ENCODE measurements around the gene TNFSF8.

The TNFSF8 gene

DNA sequence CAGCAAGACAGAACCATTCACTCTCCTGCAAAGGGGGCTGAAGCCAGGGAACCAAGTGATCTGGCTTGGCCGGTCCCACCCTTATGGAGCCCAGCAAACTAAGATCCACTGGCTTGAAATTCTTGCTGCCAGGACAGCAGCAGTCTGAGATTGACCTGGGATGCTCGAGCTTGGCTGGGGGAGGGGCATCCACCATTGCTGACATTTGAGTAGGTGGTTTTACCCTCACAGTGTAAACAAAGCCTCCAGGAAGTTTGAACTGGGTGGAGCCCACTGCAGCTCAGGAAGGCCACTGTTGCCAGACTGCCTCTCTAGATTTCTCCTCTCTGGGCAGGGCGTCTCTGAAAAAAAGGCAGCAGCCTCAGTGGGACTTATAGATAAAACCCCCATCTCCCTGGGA lies 60.5 kb downstream of the TNFSF8 start:
- peak overlapping the region; percentile 78 for H2AFZ ChIP-seq (ENCODE audit: low read depth, low read length)
- ATAC-seq (ENCODE audit: insufficient read depth, low read depth) = peak; percentile 72
- peak overlapping the region; percentile 12; the same call in 1 of the 2 replicates for H3K4me2 ChIP-seq (ENCODE audit: insufficient read depth, low read length)
- H3K9me3 ChIP-seq (ENCODE audit: insufficient read depth, low read length, severe bottlenecking) = no peaks in the 10 kb centered on the region
- H3K9ac ChIP-seq (ENCODE audit: low read depth, low read length) = peak overlapping the region; percentile 40
- TF ChIP-seq, protein P1, sequence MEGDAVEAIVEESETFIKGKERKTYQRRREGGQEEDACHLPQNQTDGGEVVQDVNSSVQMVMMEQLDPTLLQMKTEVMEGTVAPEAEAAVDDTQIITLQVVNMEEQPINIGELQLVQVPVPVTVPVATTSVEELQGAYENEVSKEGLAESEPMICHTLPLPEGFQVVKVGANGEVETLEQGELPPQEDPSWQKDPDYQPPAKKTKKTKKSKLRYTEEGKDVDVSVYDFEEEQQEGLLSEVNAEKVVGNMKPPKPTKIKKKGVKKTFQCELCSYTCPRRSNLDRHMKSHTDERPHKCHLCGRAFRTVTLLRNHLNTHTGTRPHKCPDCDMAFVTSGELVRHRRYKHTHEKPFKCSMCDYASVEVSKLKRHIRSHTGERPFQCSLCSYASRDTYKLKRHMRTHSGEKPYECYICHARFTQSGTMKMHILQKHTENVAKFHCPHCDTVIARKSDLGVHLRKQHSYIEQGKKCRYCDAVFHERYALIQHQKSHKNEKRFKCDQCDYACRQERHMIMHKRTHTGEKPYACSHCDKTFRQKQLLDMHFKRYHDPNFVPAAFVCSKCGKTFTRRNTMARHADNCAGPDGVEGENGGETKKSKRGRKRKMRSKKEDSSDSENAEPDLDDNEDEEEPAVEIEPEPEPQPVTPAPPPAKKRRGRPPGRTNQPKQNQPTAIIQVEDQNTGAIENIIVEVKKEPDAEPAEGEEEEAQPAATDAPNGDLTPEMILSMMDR (IDR thresholded peaks at IDR 0.05; ENCODE audit: borderline replicate concordance, extremely low read depth, low read length, poor library complexity, severe bottlenecking) = no peak
- no peak for TF ChIP-seq EZH2 (IDR thresholded peaks at IDR 0.05; ENCODE audit: borderline replicate concordance, low read depth, low read length, severe bottlenecking)
- peak; percentile 57 for DNase-seq
- H3K79me2 ChIP-seq (ENCODE audit: insufficient read depth, low read length) = no peaks in the 10 kb centered on the region
- no peaks in the 10 kb centered on the region for H4K20me1 ChIP-seq (ENCODE audit: insufficient read depth, low read length)
- H3K4me1 ChIP-seq (ENCODE audit: insufficient read depth, low read length) = peaks cover 13% of the 10 kb centered on the region
- no peaks in the 10 kb centered on the region for H3K36me3 ChIP-seq (ENCODE audit: insufficient read depth, low read length)
- H3K27me3 ChIP-seq (ENCODE audit: insufficient read depth, low read length, poor library complexity) = no peaks in the 10 kb centered on the region
- no peak overlapping the region for H3K4me3 ChIP-seq (ENCODE audit: low read depth in 1 of 2, low read length in 2 of 2)
- H3K27ac ChIP-seq (ENCODE audit: low read length) = peak overlapping the region; percentile 70

GRCh38 chr9:114869378-114869777 lies 61.0 kb downstream of the TNFSF8 start:
- no peak overlapping the region for H3K4me2 ChIP-seq (ENCODE audit: insufficient read depth, low read length)

DNA sequence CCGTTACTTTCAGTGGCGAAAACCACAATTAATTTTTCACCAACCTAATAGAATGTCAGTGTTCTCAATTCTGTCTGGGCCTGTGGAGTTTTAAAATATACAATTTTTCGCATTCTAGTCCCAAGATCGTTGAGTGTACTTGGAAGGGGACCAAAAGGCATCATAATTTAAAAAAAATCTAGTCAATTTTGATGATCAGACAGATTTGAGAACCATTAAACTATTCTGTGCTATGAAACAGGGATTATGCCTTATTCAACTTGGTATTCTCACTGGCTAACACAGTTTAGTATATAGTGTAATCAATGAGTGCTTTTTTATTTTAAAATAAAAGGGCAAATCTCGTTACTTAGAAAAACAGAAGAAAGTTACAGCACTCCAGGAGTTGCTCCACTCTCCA lies 63.1 kb downstream of the TNFSF8 start:
- no peak for TF ChIP-seq EZH2 (IDR thresholded peaks at IDR 0.05; ENCODE audit: borderline replicate concordance, low read depth, low read length, severe bottlenecking)
- ATAC-seq (ENCODE audit: insufficient read depth, low read depth) (no peak), DNase-seq (no peak)
- H3K79me2 ChIP-seq (ENCODE audit: insufficient read depth, low read length) = no peaks in the 10 kb centered on the region
- peaks cover 13% of the 10 kb centered on the region for H3K4me1 ChIP-seq (ENCODE audit: insufficient read depth, low read length)
- H3K4me3 ChIP-seq (ENCODE audit: low read depth in 1 of 2, low read length in 2 of 2) = no peak overlapping the region
- no peaks in the 10 kb centered on the region for H4K20me1 ChIP-seq (ENCODE audit: insufficient read depth, low read length)
- H3K9ac ChIP-seq (ENCODE audit: low read depth, low read length) = no peak overlapping the region
- H3K9me3 ChIP-seq (ENCODE audit: insufficient read depth, low read length, severe bottlenecking) = no peaks in the 10 kb centered on the region
- H3K36me3 ChIP-seq (ENCODE audit: insufficient read depth, low read length) = no peaks in the 10 kb centered on the region
- no peak overlapping the region for H3K4me2 ChIP-seq (ENCODE audit: insufficient read depth, low read length)
- H3K27me3 ChIP-seq (ENCODE audit: insufficient read depth, low read length, poor library complexity) = no peaks in the 10 kb centered on the region
- H2AFZ ChIP-seq (ENCODE audit: low read depth, low read length) = no peak overlapping the region
- H3K27ac ChIP-seq (ENCODE audit: low read length) = no peak overlapping the region

More at GRCh38 chr9:114869378-114869777, 61.0 kb downstream of the TNFSF8 start:
- TF ChIP-seq EZH2 (IDR thresholded peaks at IDR 0.05; ENCODE audit: borderline replicate concordance, low read depth, low read length, severe bottlenecking) = no peak
- ATAC-seq (ENCODE audit: insufficient read depth, low read depth) = no peak
- H3K4me3 ChIP-seq (ENCODE audit: low read depth in 1 of 2, low read length in 2 of 2) = no peak overlapping the region
- H3K36me3 ChIP-seq (ENCODE audit: insufficient read depth, low read length) = no peaks in the 10 kb centered on the region
- H4K20me1 ChIP-seq (ENCODE audit: insufficient read depth, low read length) = no peaks in the 10 kb centered on the region
- DNase-seq = no peak
- H2AFZ ChIP-seq (ENCODE audit: low read depth, low read length) = peak overlapping the region; percentile 78
- peaks cover 13% of the 10 kb centered on the region for H3K4me1 ChIP-seq (ENCODE audit: insufficient read depth, low read length)
- H3K79me2 ChIP-seq (ENCODE audit: insufficient read depth, low read length) = no peaks in the 10 kb centered on the region
- no peaks in the 10 kb centered on the region for H3K27me3 ChIP-seq (ENCODE audit: insufficient read depth, low read length, poor library complexity)
- H3K9ac ChIP-seq (ENCODE audit: low read depth, low read length) = no peak overlapping the region
- H3K27ac ChIP-seq (ENCODE audit: low read length) = peak overlapping the region; percentile 70
- H3K9me3 ChIP-seq (ENCODE audit: insufficient read depth, low read length, severe bottlenecking) = no peaks in the 10 kb centered on the region

DNA sequence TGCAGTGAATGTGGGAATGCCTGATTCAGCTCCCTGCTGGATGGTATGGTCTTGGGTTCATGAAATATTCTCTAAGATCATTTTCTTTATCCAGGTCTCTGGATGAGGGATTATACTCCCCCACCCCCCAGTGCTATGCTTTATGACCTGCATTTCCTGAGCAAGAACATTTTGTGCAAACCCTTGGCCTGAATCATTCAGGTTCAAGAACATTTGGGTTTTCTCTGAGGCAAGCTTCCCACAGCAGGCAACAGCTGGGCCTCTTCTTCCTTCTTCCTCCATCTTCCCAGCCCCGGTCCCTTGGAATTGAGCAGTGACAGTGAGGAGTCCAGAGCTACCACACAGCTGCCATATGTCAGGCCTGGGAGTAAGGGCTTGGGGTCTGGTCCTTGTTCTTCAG lies 65.9 kb downstream of the TNFSF8 start:
- H3K9me3 ChIP-seq (ENCODE audit: insufficient read depth, low read length, severe bottlenecking) = no peaks in the 10 kb centered on the region
- no peak overlapping the region for H3K4me2 ChIP-seq (ENCODE audit: insufficient read depth, low read length)
- no peak for TF ChIP-seq EZH2 (IDR thresholded peaks at IDR 0.05; ENCODE audit: borderline replicate concordance, low read depth, low read length, severe bottlenecking)
- TF ChIP-seq, protein P1 (IDR thresholded peaks at IDR 0.05; ENCODE audit: borderline replicate concordance, extremely low read depth, low read length, poor library complexity, severe bottlenecking) = no peak
- no peaks in the 10 kb centered on the region for H4K20me1 ChIP-seq (ENCODE audit: insufficient read depth, low read length)
- no peak overlapping the region for H3K27ac ChIP-seq (ENCODE audit: low read length)
- no peak overlapping the region for H3K9ac ChIP-seq (ENCODE audit: low read depth, low read length)
- H2AFZ ChIP-seq (ENCODE audit: low read depth, low read length) = no peak overlapping the region
- DNase-seq (no peak), ATAC-seq (ENCODE audit: insufficient read depth, low read depth) (no peak)
- H3K27me3 ChIP-seq (ENCODE audit: insufficient read depth, low read length, poor library complexity) = no peaks in the 10 kb centered on the region
- no peaks in the 10 kb centered on the region for H3K36me3 ChIP-seq (ENCODE audit: insufficient read depth, low read length)
- peaks cover 3% of the 10 kb centered on the region for H3K4me1 ChIP-seq (ENCODE audit: insufficient read depth, low read length)
- H3K79me2 ChIP-seq (ENCODE audit: insufficient read depth, low read length) = no peaks in the 10 kb centered on the region
- H3K4me3 ChIP-seq (ENCODE audit: low read depth in 1 of 2, low read length in 2 of 2) = no peak overlapping the region

All from DND-41 (cell line).